Raji (cell line): ENCODE measurements around the gene APLF.

Experiments
- POLR2A ChIP-seq: IDR thresholded peaks from 2 replicates; pipeline ENCODE4 v1.6.1; 2011; ENCODE audit warnings: low read depth, low read length, control low read depth; ENCODE audit not compliant: insufficient read depth

APLF gene

GRCh38 chr2:68432696-68433658 is 34.4 kb upstream of the APLF start:
- TF ChIP-seq POLR2A: no peak

GRCh38 chr2:68434981-68435380 is 32.4 kb upstream of the APLF start:
- no peak for TF ChIP-seq POLR2A

GRCh38 chr2:68435615-68436014 is 31.8 kb upstream of the APLF start:
- no peak for TF ChIP-seq POLR2A

GRCh38 chr2:68436270-68436669 is 31.1 kb upstream of the APLF start:
- no peak for TF ChIP-seq POLR2A

GRCh38 chr2:68438455-68439303 is 28.7 kb upstream of the APLF start:
- TF ChIP-seq POLR2A: peak; percentile 87

- 0 out of 2 replicates have a peak, but pooled peaks have one; percentile 38 for TF ChIP-seq POLR2A
Measured at GRCh38 chr2:68441179-68441993, 26.0 kb upstream of the APLF start.

GRCh38 chr2:68441994-68442322 is 25.4 kb upstream of the APLF start:
- TF ChIP-seq POLR2A: no peak

GRCh38 chr2:68447118-68447517 is 20.3 kb upstream of the APLF start:
- no peak for TF ChIP-seq POLR2A

GRCh38 chr2:68448671-68449653 is 18.4 kb upstream of the APLF start:
- TF ChIP-seq POLR2A: no peak

GRCh38 chr2:68452158-68452900 is 15.1 kb upstream of the APLF start:
- no peak for TF ChIP-seq POLR2A

GRCh38 chr2:68453761-68454360 is 13.5 kb upstream of the APLF start:
- TF ChIP-seq POLR2A: no peak

GRCh38 chr2:68454719-68455118 is 12.7 kb upstream of the APLF start:
- TF ChIP-seq POLR2A: no peak

- no peak for TF ChIP-seq POLR2A
Measured at GRCh38 chr2:68456198-68456597, 11.2 kb upstream of the APLF start.
